Stimulated activated CD4-positive, alpha-beta T cell treated with anti-CD3 and anti-CD28 coated beads, Interleukin-15, amount 100 ng/mL, for 24 hours (primary cell): ENCODE measurements around the gene NOL3.

Source experiments
- DNase-seq: peaks from one replicate; pipeline ENCODE4 v3.0.0-alpha.2; 2020

Gene NOL3

GRCh38 chr16:67155295-67156142 is 14.8 kb upstream of the NOL3 start:
- DNase-seq: peak; percentile 85

- no peak for DNase-seq
Observed at GRCh38 chr16:67156143-67156844, 14.0 kb upstream of the NOL3 start.

GRCh38 chr16:67157106-67157748 is 13.1 kb upstream of the NOL3 start:
- no peak for DNase-seq

- no peak for DNase-seq
Observed at GRCh38 chr16:67157892-67158635, 12.3 kb upstream of the NOL3 start.

GRCh38 chr16:67158637-67159600 is 11.4 kb upstream of the NOL3 start:
- DNase-seq: peak; percentile 88

- no peak for DNase-seq
Observed at GRCh38 chr16:67161595-67162058, 8.7 kb upstream of the NOL3 start.

- DNase-seq: no peak
Observed at GRCh38 chr16:67162506-67163163, 7.7 kb upstream of the NOL3 start.

- peak; percentile 70 for DNase-seq
Observed at GRCh38 chr16:67163164-67163998, 7.0 kb upstream of the NOL3 start.

GRCh38 chr16:67163999-67164558 is 6.3 kb upstream of the NOL3 start:
- DNase-seq: no peak

GRCh38 chr16:67164599-67165061 is 5.7 kb upstream of the NOL3 start, which contains the start of gene HSF4:
Gene HSF4 (plus strand): TSS chr16:67164745. CDS start chr16:67164812, 67 bp downstream.
- peak; percentile 33 for DNase-seq

GRCh38 chr16:67165121-67166078 is 4.9 kb upstream of the NOL3 start:
- peak; percentile 31 for DNase-seq

- no peak for DNase-seq
Observed at GRCh38 chr16:67166110-67166547, 4.2 kb upstream of the NOL3 start.

- DNase-seq: no peak
Observed at GRCh38 chr16:67166598-67167168, 3.7 kb upstream of the NOL3 start.

GRCh38 chr16:67167588-67167987 is 2.8 kb upstream of the NOL3 start:
- no peak for DNase-seq

- DNase-seq: no peak
Observed at GRCh38 chr16:67169011-67169451, 1.3 kb upstream of the NOL3 start.

GRCh38 chr16:67169642-67170167 is 633 bp upstream of the NOL3 start:
- DNase-seq: peak; percentile 59

GRCh38 chr16:67170949-67171649 is 761 bp downstream of the NOL3 start:
- no peak for DNase-seq
